ENCODE data around the gene SLC35B2.

DNA sequence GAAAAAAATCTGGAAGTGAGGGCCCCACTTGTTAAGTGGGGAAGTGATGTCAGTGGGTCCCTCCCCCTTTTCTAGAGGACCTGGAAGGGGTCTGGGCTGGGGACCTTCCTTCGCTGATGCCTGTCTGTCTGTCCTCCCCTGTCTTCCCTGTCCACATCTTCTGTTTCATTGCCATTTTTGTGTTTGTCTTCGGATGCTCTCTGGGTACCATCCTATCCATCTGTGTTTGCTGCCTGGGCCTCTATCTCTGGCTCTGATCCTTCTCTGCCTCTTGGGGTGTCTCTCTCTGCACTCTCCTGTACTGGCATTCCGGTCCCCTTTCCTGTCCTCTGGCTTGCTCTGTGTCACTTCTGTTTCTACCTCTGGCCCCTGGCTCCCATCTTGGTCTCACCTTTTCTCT lies 15.2 kb upstream of the SLC35B2 start:
- TF ChIP-seq, protein P1, sequence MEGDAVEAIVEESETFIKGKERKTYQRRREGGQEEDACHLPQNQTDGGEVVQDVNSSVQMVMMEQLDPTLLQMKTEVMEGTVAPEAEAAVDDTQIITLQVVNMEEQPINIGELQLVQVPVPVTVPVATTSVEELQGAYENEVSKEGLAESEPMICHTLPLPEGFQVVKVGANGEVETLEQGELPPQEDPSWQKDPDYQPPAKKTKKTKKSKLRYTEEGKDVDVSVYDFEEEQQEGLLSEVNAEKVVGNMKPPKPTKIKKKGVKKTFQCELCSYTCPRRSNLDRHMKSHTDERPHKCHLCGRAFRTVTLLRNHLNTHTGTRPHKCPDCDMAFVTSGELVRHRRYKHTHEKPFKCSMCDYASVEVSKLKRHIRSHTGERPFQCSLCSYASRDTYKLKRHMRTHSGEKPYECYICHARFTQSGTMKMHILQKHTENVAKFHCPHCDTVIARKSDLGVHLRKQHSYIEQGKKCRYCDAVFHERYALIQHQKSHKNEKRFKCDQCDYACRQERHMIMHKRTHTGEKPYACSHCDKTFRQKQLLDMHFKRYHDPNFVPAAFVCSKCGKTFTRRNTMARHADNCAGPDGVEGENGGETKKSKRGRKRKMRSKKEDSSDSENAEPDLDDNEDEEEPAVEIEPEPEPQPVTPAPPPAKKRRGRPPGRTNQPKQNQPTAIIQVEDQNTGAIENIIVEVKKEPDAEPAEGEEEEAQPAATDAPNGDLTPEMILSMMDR (conservative IDR thresholded peaks at IDR 0.05; ENCODE audit: low read depth in 2 of 2), result no peak
- TF ChIP-seq POLR2AphosphoS5 (IDR thresholded peaks at IDR 0.05; ENCODE audit: low read depth) (no peak), EZH2 (IDR thresholded peaks at IDR 0.05; ENCODE audit: low read depth, unreplicated experiment) (no peak), EZH2phosphoT487 (IDR thresholded peaks at IDR 0.05; ENCODE audit: unreplicated experiment) (no peak), CREB1 (CRISPR knock-in tag; IDR thresholded peaks at IDR 0.05; ENCODE audit: low read depth) (no peak), ZNF114 (CRISPR knock-in tag; IDR thresholded peaks at IDR 0.05) (no peak), STAT1 (IDR thresholded peaks at IDR 0.05; ENCODE audit: unreplicated experiment) (no peak), JUNB (IDR thresholded peaks at IDR 0.05; ENCODE audit: unreplicated experiment) (no peak), ZNF331 (CRISPR knock-in tag; IDR thresholded peaks at IDR 0.05; ENCODE audit: low read depth) (no peak)
- TF ChIP-seq, protein P2, sequence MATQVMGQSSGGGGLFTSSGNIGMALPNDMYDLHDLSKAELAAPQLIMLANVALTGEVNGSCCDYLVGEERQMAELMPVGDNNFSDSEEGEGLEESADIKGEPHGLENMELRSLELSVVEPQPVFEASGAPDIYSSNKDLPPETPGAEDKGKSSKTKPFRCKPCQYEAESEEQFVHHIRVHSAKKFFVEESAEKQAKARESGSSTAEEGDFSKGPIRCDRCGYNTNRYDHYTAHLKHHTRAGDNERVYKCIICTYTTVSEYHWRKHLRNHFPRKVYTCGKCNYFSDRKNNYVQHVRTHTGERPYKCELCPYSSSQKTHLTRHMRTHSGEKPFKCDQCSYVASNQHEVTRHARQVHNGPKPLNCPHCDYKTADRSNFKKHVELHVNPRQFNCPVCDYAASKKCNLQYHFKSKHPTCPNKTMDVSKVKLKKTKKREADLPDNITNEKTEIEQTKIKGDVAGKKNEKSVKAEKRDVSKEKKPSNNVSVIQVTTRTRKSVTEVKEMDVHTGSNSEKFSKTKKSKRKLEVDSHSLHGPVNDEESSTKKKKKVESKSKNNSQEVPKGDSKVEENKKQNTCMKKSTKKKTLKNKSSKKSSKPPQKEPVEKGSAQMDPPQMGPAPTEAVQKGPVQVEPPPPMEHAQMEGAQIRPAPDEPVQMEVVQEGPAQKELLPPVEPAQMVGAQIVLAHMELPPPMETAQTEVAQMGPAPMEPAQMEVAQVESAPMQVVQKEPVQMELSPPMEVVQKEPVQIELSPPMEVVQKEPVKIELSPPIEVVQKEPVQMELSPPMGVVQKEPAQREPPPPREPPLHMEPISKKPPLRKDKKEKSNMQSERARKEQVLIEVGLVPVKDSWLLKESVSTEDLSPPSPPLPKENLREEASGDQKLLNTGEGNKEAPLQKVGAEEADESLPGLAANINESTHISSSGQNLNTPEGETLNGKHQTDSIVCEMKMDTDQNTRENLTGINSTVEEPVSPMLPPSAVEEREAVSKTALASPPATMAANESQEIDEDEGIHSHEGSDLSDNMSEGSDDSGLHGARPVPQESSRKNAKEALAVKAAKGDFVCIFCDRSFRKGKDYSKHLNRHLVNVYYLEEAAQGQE (IDR thresholded peaks at IDR 0.05; ENCODE audit: unreplicated experiment), result no peak
- TF ChIP-seq, protein P3, sequence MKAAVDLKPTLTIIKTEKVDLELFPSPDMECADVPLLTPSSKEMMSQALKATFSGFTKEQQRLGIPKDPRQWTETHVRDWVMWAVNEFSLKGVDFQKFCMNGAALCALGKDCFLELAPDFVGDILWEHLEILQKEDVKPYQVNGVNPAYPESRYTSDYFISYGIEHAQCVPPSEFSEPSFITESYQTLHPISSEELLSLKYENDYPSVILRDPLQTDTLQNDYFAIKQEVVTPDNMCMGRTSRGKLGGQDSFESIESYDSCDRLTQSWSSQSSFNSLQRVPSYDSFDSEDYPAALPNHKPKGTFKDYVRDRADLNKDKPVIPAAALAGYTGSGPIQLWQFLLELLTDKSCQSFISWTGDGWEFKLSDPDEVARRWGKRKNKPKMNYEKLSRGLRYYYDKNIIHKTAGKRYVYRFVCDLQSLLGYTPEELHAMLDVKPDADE (IDR thresholded peaks at IDR 0.05), result no peak
- TF ChIP-seq, protein P4, sequence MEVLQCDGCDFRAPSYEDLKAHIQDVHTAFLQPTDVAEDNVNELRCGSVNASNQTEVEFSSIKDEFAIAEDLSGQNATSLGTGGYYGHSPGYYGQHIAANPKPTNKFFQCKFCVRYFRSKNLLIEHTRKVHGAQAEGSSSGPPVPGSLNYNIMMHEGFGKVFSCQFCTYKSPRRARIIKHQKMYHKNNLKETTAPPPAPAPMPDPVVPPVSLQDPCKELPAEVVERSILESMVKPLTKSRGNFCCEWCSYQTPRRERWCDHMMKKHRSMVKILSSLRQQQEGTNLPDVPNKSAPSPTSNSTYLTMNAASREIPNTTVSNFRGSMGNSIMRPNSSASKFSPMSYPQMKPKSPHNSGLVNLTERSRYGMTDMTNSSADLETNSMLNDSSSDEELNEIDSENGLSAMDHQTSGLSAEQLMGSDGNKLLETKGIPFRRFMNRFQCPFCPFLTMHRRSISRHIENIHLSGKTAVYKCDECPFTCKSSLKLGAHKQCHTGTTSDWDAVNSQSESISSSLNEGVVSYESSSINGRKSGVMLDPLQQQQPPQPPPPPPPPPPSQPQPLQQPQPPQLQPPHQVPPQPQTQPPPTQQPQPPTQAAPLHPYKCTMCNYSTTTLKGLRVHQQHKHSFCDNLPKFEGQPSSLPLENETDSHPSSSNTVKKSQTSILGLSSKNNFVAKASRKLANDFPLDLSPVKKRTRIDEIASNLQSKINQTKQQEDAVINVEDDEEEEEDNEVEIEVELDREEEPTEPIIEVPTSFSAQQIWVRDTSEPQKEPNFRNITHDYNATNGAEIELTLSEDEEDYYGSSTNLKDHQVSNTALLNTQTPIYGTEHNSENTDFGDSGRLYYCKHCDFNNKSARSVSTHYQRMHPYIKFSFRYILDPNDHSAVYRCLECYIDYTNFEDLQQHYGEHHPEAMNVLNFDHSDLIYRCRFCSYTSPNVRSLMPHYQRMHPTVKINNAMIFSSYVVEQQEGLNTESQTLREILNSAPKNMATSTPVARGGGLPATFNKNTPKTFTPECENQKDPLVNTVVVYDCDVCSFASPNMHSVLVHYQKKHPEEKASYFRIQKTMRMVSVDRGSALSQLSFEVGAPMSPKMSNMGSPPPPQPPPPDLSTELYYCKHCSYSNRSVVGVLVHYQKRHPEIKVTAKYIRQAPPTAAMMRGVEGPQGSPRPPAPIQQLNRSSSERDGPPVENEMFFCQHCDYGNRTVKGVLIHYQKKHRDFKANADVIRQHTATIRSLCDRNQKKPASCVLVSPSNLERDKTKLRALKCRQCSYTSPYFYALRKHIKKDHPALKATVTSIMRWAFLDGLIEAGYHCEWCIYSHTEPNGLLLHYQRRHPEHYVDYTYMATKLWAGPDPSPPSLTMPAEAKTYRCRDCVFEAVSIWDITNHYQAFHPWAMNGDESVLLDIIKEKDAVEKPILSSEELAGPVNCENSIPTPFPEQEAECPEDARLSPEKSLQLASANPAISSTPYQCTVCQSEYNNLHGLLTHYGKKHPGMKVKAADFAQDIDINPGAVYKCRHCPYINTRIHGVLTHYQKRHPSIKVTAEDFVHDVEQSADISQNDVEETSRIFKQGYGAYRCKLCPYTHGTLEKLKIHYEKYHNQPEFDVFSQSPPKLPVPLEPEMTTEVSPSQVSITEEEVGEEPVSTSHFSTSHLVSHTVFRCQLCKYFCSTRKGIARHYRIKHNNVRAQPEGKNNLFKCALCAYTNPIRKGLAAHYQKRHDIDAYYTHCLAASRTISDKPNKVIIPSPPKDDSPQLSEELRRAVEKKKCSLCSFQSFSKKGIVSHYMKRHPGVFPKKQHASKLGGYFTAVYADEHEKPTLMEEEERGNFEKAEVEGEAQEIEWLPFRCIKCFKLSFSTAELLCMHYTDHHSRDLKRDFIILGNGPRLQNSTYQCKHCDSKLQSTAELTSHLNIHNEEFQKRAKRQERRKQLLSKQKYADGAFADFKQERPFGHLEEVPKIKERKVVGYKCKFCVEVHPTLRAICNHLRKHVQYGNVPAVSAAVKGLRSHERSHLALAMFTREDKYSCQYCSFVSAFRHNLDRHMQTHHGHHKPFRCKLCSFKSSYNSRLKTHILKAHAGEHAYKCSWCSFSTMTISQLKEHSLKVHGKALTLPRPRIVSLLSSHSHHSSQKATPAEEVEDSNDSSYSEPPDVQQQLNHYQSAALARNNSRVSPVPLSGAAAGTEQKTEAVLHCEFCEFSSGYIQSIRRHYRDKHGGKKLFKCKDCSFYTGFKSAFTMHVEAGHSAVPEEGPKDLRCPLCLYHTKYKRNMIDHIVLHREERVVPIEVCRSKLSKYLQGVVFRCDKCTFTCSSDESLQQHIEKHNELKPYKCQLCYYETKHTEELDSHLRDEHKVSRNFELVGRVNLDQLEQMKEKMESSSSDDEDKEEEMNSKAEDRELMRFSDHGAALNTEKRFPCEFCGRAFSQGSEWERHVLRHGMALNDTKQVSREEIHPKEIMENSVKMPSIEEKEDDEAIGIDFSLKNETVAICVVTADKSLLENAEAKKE (CRISPR knock-in tag; IDR thresholded peaks at IDR 0.05), result no peak

All from GM23338 (cell line).